HEK293T (cell line): ENCODE results near the gene LRIG1.

Experiments
- FOXA1 ChIP-seq: fragments of 450-650 bp; IDR thresholded peaks from 2 replicates; pipeline ENCODE4 v1.6.1; 2016; ENCODE audit warnings: mild to moderate bottlenecking
- FOXM1 ChIP-seq: fragments of 450-650 bp; IDR thresholded peaks from 2 replicates; pipeline ENCODE4 v1.6.1; 2017; ENCODE audit warnings: mild to moderate bottlenecking, borderline replicate concordance
- LEF1 ChIP-seq: fragments of 450-650 bp; IDR thresholded peaks from 2 replicates; pipeline ENCODE4 v1.6.1; 2017; ENCODE audit warnings: mild to moderate bottlenecking, borderline replicate concordance
- SP1 ChIP-seq: fragments of 450-650 bp; IDR thresholded peaks from 2 replicates; pipeline ENCODE4 v1.6.1; 2017
- TARDBP ChIP-seq: fragments of 450-650 bp; IDR thresholded peaks from 2 replicates; pipeline ENCODE4 v1.6.1; 2016
- ZNF384 ChIP-seq: fragments of 450-650 bp; IDR thresholded peaks from 2 replicates; pipeline ENCODE4 v1.6.1; 2016
- TF ChIP-seq, protein P1 (sequence below): fragments of 450-650 bp; IDR thresholded peaks from 2 replicates; pipeline ENCODE4 v1.6.1; 2016

DNA sequence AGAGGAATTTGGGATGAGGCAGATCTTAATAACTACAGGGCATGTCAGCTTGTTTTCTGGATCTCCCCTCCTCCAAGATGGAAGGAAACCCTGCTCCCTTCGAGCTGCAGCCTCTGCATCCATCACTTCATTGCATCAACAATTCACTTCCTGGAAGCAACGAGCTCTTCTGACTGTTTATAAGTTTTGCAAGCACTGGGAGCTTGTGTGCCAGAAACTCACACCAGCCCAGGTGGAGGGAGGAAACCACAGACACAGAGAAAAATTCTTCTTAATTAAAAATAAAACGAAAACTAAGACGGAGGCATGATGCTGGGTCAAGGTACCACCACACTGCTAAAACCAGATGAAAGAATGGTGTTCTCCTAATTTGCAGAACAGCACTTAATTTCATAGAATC, 10.6 kb downstream of the LRIG1 start:
- TF ChIP-seq SP1, result no peak
- TF ChIP-seq TARDBP, result no peak
- no peak for TF ChIP-seq LEF1
- TF ChIP-seq, protein P1, sequence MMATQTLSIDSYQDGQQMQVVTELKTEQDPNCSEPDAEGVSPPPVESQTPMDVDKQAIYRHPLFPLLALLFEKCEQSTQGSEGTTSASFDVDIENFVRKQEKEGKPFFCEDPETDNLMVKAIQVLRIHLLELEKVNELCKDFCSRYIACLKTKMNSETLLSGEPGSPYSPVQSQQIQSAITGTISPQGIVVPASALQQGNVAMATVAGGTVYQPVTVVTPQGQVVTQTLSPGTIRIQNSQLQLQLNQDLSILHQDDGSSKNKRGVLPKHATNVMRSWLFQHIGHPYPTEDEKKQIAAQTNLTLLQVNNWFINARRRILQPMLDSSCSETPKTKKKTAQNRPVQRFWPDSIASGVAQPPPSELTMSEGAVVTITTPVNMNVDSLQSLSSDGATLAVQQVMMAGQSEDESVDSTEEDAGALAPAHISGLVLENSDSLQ, result no peak
- no peak for TF ChIP-seq ZNF384
- no peak for TF ChIP-seq FOXM1
- no peak for TF ChIP-seq FOXA1
